Stimulated activated CD8-positive, alpha-beta memory T cell treated with anti-CD3 and anti-CD28 coated beads, Interleukin-15, amount 100 ng/mL, for 48 hours (primary cell): ENCODE measurements around the gene BAMBI.

Experiments
- DNase-seq, 2 donors: peaks; one replicate each; pipeline ENCODE4 v3.0.0-alpha.2; 2020; ENCODE audit warnings: low read depth in 2 of 2

Gene BAMBI

GRCh38 chr10:28704464-28705161, 27.3 kb downstream of the BAMBI start:
- no peak for DNase-seq

- no peak for DNase-seq
Measured at GRCh38 chr10:28705472-28705871, 28.2 kb downstream of the BAMBI start.

GRCh38 chr10:28709001-28709710, 31.8 kb downstream of the BAMBI start:
- DNase-seq, result no peak

- no peak for DNase-seq
Measured at GRCh38 chr10:28710202-28710886, 33.0 kb downstream of the BAMBI start.

GRCh38 chr10:28711041-28711440, 33.7 kb downstream of the BAMBI start:
- DNase-seq, result no peak

GRCh38 chr10:28711776-28712175, 34.5 kb downstream of the BAMBI start:
- no peak for DNase-seq

- DNase-seq, result no peak
Measured at GRCh38 chr10:28713626-28714352, 36.5 kb downstream of the BAMBI start.

GRCh38 chr10:28714401-28715053, 37.2 kb downstream of the BAMBI start:
- no peak for DNase-seq

- no peak for DNase-seq
Measured at GRCh38 chr10:28715246-28715645, 37.9 kb downstream of the BAMBI start.

GRCh38 chr10:28715757-28716156, 38.4 kb downstream of the BAMBI start:
- no peak for DNase-seq

- no peak for DNase-seq
Measured at GRCh38 chr10:28716748-28717147, 39.4 kb downstream of the BAMBI start.

GRCh38 chr10:28717656-28718201, 40.4 kb downstream of the BAMBI start:
- no peak for DNase-seq

GRCh38 chr10:28719789-28720436, 42.6 kb downstream of the BAMBI start:
- DNase-seq, result no peak

- no peak for DNase-seq
Measured at GRCh38 chr10:28721318-28721951, 44.1 kb downstream of the BAMBI start.

- no peak for DNase-seq
Measured at GRCh38 chr10:28722065-28722803, 44.9 kb downstream of the BAMBI start.

- no peak for DNase-seq
Measured at GRCh38 chr10:28728366-28728765, 51.0 kb downstream of the BAMBI start.

GRCh38 chr10:28730031-28730778, 52.9 kb downstream of the BAMBI start:
- DNase-seq, result no peak

GRCh38 chr10:28732091-28732490, 54.8 kb downstream of the BAMBI start:
- DNase-seq, result no peak
